HepG2 (cell line): ENCODE measurements around the gene ABCC3. TPM values are rescaled to one million over a fixed set of nuclear protein-coding genes. Genes with fewer than 3 reads are reported as not detected.
A peak's percentile ranks its signal among the peaks of the same experiment; 100 is the strongest.

ENCODE experiments used
- ATF7-NPFF ChIP-seq: sonication (generic); formaldehyde crosslinking; IDR thresholded peaks from 2 replicates; pipeline ENCODE4 v1.8.1; 2023; ENCODE audit warnings: mild to moderate bottlenecking, low read depth, missing genetic modification reagents, moderate library complexity
- ATRX ChIP-seq: sonication (generic); formaldehyde crosslinking; IDR thresholded peaks from 2 replicates; pipeline ENCODE4 v1.4.0; 2020; ENCODE audit warnings: missing genetic modification reagents, borderline replicate concordance
- CAMTA2 ChIP-seq: sonication (generic); formaldehyde crosslinking; IDR thresholded peaks from 2 replicates; pipeline ENCODE4 v1.4.0; 2020; ENCODE audit warnings: mild to moderate bottlenecking, missing genetic modification reagents, borderline replicate concordance
- CHD2 ChIP-seq: IDR thresholded peaks from 2 replicates; pipeline ENCODE4 v1.6.1; 2011; ENCODE audit warnings: low read depth, low read length, improper control_type of control experiment
- DMAP1 ChIP-seq: IDR thresholded peaks from 2 replicates; pipeline ENCODE4 v1.6.1; 2016
- E2F2 ChIP-seq: sonication (generic); formaldehyde crosslinking; IDR thresholded peaks from 2 replicates; pipeline ENCODE4 v1.4.0; 2020; ENCODE audit warnings: missing genetic modification reagents, borderline replicate concordance
- ELF4 ChIP-seq: sonication (generic); formaldehyde crosslinking; IDR thresholded peaks from 2 replicates; pipeline ENCODE4 v1.5.0; 2020; ENCODE audit warnings: missing genetic modification reagents, mild to moderate bottlenecking, moderate library complexity, borderline replicate concordance
- ERF ChIP-seq: IDR thresholded peaks from 2 replicates; pipeline ENCODE4 v1.6.1; 2018; ENCODE audit warnings: missing biosample characterization, missing genetic modification reagents
- HOXA5 ChIP-seq: sonication (generic); formaldehyde crosslinking; IDR thresholded peaks from 2 replicates; pipeline ENCODE4 v1.4.0; 2020; ENCODE audit warnings: missing genetic modification reagents
- KAT8 ChIP-seq: IDR thresholded peaks from 2 replicates; pipeline ENCODE4 v1.6.1; 2016; ENCODE audit warnings: missing genetic modification reagents, missing compliant biosample characterization
- KDM3A ChIP-seq: IDR thresholded peaks from 2 replicates; pipeline ENCODE4 v1.6.1; 2018; ENCODE audit warnings: low read depth, missing compliant biosample characterization
- NCOA5 ChIP-seq: sonication (generic); formaldehyde crosslinking; IDR thresholded peaks from 2 replicates; pipeline ENCODE4 v1.4.0; 2020; ENCODE audit warnings: missing genetic modification reagents
- PHF21A ChIP-seq: sonication (generic); formaldehyde crosslinking; IDR thresholded peaks from 2 replicates; pipeline ENCODE4 v1.5.0; 2020; ENCODE audit warnings: mild to moderate bottlenecking, missing genetic modification reagents
- PRDM15 ChIP-seq: sonication (generic); formaldehyde crosslinking; IDR thresholded peaks from 2 replicates; pipeline ENCODE4 v1.4.0; 2020; ENCODE audit warnings: missing genetic modification reagents
- RARA ChIP-seq: IDR thresholded peaks from 2 replicates; pipeline ENCODE4 v1.6.1; 2016; ENCODE audit warnings: missing genetic modification reagents, missing compliant biosample characterization
- SETDB1 ChIP-seq: sonication (generic); formaldehyde crosslinking; IDR thresholded peaks from 2 replicates; pipeline ENCODE4 v1.5.1; 2020; ENCODE audit warnings: missing genetic modification reagents, mild to moderate bottlenecking, borderline replicate concordance
- THAP11 ChIP-seq: IDR thresholded peaks from 2 replicates; pipeline ENCODE4 v1.6.1; 2016; ENCODE audit warnings: missing biosample characterization, missing genetic modification reagents
- ZFP36 ChIP-seq: fragments of 150-350 bp; IDR thresholded peaks from 2 replicates; pipeline ENCODE4 v1.6.1; 2018; ENCODE audit warnings: borderline replicate concordance, low read length, low read depth; ENCODE audit not compliant: partially characterized antibody
- ZFY ChIP-seq: sonication (generic); formaldehyde crosslinking; IDR thresholded peaks from 2 replicates; pipeline ENCODE4 v1.4.0; 2020; ENCODE audit warnings: missing genetic modification reagents
- ZKSCAN8 ChIP-seq: IDR thresholded peaks from 2 replicates; pipeline ENCODE4 v1.6.1; 2016; ENCODE audit warnings: borderline replicate concordance, missing genetic modification reagents, missing compliant biosample characterization
- ZNF543 ChIP-seq: sonication (generic); formaldehyde crosslinking; IDR thresholded peaks from 2 replicates; pipeline ENCODE4 v1.4.0; 2020; ENCODE audit warnings: mild to moderate bottlenecking, missing genetic modification reagents
- ZNF607 ChIP-seq: sonication (generic); formaldehyde crosslinking; IDR thresholded peaks from 2 replicates; pipeline ENCODE4 v1.5.1; 2020; ENCODE audit warnings: missing genetic modification reagents, mild to moderate bottlenecking, borderline replicate concordance
- ZNF792 ChIP-seq: IDR thresholded peaks from 2 replicates; pipeline ENCODE4 v1.6.1; 2016
- ZNF878 ChIP-seq: sonication (generic); formaldehyde crosslinking; IDR thresholded peaks from 2 replicates; pipeline ENCODE4 v1.8.1; 2023; ENCODE audit warnings: mild to moderate bottlenecking, missing genetic modification reagents, moderate library complexity
- ZSCAN12 ChIP-seq: sonication (generic); formaldehyde crosslinking; IDR thresholded peaks from 2 replicates; pipeline ENCODE4 v1.9.0; 2021; ENCODE audit warnings: mild to moderate bottlenecking, missing genetic modification reagents
- ZSCAN9 ChIP-seq: IDR thresholded peaks from 2 replicates; pipeline ENCODE4 v1.6.1; 2016; ENCODE audit warnings: borderline replicate concordance
- polyA plus RNA-seq, 8 experiments: library from polyadenylated mRNA; depleted of rRNA in 3 of 8; stranded (reverse) in 7 of 8; unstranded in 1 of 8; fragments of >200 nt; fragmentation: Illumina TruSeq in 4 of 8; extraction: Trizol in 4 of 8; gene quantifications; 2 replicates each; pipeline versions ENCODE4 v1.2.1 to v1.2.3, GENCODE V29; 2011 to 2016; ENCODE audit warnings: low read depth in 4 of 8, missing spikeins in 1 of 8, mixed read lengths in 1 of 8; ENCODE audit not compliant: insufficient read depth in 1 of 8
- total RNA-seq, 5 experiments: library from RNA; depleted of rRNA; stranded (reverse); fragments of >200 nt; fragmentation: Illumina TruSeq; extraction: Trizol; gene quantifications; 2 replicates each; pipeline ENCODE4 v1.2.3, GENCODE V29; 2016; ENCODE audit warnings: low read depth in 1 of 5

The ABCC3 gene
- total and polyA plus RNA-seq, 2 of the 13 experiments (the other 11 are each of a cell fraction or from before 2014, with no cell fraction given), result 25.2 to 50.7 TPM

DNA sequence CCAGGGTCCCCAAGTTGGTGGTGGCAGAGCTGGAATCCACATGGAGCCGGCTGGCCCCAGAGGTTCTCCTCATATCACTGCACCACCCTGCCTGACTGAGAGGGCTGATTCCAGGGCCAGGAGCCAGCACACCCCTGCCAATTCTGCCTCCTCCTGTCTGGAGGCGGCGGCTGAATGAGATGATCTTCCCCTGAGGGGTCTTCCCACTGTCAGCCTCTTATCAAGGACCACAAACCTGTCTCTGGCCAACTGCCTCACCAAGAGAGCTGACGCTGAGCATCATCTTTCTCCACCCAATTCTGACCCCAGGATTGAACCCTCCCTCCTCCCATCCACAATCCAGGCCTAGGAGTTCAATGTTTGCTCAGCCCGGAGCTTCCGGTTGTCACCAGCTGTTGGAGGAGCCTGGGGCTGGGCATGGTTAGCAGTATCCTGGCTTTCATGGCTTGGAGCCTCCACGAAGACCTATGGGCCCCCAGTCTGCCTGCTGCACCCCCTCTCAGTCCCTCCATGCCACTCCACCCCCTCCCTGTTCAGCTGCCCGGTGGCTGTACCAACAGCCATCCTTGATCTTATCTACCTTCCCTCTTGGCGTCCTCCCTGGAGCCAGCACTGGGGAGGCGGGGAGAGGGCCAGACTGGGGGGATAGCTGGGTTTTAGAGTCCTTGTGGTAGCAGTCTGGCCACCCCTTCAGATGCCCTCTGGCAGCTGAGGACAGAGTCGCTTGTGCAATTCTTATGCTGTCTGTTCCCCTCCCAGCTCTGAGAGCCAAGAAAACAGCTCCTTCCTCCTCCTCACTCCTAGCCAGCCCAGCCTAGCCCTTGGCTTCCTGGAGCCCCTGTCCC lies 25.6 kb downstream of the ABCC3 start (continued):
- TF ChIP-seq ZSCAN9, result no peak
- TF ChIP-seq ZSCAN12 (CRISPR knock-in tag), result no peak
- TF ChIP-seq ZFY (CRISPR knock-in tag), result peak; percentile 83
- TF ChIP-seq ATF7-NPFF (CRISPR knock-in tag), result no peak
- peak; percentile 49; the same call in 1 of the 2 replicates for TF ChIP-seq PHF21A (CRISPR knock-in tag)
- no peak for TF ChIP-seq CAMTA2 (CRISPR knock-in tag)
- no peak for TF ChIP-seq PRDM15
- no peak for TF ChIP-seq ZKSCAN8 (CRISPR knock-in tag)
- peak; percentile 83 for TF ChIP-seq ERF (CRISPR knock-in tag)
- peak; percentile 58; the same call in 1 of the 2 replicates for TF ChIP-seq KAT8 (CRISPR knock-in tag)
- no peak for TF ChIP-seq NCOA5
- TF ChIP-seq THAP11 (CRISPR knock-in tag), result peak; percentile 57; the same call in 1 of the 2 replicates
- peak; percentile 56; the same call in 1 of the 2 replicates for TF ChIP-seq ZNF878 (CRISPR knock-in tag)
- no peak for TF ChIP-seq ELF4 (CRISPR knock-in tag)
- TF ChIP-seq KDM3A (CRISPR knock-in tag), result peak; percentile 78
- 0 out of 2 replicates have a peak, but pooled peaks have one; percentile 24 for TF ChIP-seq HOXA5 (CRISPR knock-in tag)
- TF ChIP-seq DMAP1 (CRISPR knock-in tag), result no peak
- TF ChIP-seq ZNF607 (CRISPR knock-in tag), result 0 out of 2 replicates have a peak, but pooled peaks have one; percentile 54
- no peak for TF ChIP-seq CHD2
- no peak for TF ChIP-seq ZFP36
- no peak for TF ChIP-seq ATRX (CRISPR knock-in tag)
- no peak for TF ChIP-seq SETDB1 (CRISPR knock-in tag)
- no peak for TF ChIP-seq E2F2 (CRISPR knock-in tag)
- TF ChIP-seq ZNF792 (CRISPR knock-in tag), result peak; percentile 62; the same call in 1 of the 2 replicates
- peak; percentile 89 for TF ChIP-seq RARA (CRISPR knock-in tag)
- TF ChIP-seq ZNF543 (CRISPR knock-in tag), result no peak
